NCI-H748 (cell line): ENCODE data around the gene C22orf23.
A peak's percentile ranks its signal among the peaks of the same experiment; 100 is the strongest.

Experiments used
- DNase-seq: peaks from one replicate; lab custom pipeline; 2025; ENCODE audit not compliant: unreplicated experiment; lab: John Stamatoyannopoulos, UW

The C22orf23 gene

DNA sequence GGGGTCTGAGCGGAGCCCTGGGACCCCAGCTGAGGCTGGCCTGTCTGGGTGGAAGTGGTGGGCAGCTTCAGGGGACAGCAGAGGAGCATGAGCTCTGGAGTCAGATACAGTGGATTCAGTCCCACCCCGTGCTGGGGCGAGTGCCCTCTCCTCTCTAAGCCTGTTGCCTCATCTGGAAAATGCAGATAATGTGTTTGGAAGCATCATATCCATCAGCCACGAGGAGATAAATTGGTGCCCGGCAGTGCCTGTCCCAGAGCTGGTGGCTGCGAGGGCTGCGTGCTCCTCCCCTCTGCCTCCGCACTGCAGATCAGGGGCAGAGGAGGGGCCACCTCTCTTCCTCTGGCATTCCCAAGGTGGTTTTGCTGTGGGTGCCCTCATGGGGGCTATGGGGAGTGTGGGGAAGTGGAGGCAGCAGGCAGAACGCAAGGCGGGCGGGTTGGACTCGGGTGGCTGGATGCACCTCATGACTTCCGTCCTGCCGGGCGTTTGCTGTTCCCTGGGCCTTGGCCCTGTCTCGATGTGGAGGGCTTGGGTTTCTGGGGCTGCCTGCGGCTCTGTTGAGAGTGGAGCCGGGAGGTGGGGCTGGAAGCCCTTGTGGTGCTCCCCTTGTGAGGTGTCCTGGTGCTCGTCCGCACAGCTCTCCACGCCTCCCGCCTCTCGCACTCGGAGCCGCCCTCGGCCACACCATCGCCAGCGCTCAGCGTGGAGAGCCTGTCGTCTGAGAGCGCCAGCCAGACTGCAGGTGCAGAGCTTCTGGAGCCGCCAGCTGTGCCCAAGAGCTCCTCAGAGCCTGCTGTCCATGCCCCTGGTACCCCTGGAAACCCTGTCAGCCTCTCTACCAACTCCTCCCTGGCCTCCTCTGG is 26.4 kb downstream of the C22orf23 start:
- DNase-seq, result no peak

DNA sequence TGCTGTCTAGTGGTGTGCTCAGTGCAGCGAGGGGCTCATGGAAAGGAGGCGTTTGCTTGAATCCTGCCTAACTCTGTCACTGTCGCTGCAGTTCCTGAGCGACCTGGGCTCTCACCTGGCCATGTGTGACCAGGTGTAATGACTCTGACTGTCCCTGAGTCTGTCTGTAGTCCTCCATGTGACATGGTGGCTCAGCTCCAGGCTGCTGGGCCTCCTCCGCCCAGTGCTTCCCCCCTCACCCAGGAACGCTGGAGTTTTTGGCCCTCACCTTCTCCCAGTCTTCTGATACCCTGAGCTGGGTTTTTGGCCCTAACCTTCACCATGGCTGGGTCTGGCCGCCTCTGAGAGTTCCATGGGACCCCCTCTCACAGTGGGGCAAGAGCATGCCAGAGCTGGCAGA is 27.0 kb downstream of the C22orf23 start:
- no peak for DNase-seq

DNA sequence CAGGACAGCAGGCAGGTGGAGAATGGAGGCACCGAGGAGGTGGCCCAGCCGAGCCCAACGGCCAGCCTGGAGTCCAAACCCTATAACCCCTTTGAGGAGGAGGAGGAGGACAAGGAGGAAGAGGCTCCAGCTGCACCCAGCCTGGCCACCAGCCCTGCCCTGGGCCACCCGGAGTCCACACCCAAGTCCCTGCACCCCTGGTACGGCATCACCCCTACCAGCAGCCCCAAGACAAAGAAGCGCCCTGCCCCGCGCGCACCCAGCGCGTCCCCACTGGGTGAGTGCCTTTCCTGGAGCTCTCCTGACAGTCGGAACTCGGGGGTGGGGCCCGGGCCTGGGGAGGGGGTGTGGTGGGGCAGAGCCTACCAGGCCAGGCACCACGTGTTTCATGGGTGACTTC is 27.6 kb downstream of the C22orf23 start:
- no peak for DNase-seq

DNA sequence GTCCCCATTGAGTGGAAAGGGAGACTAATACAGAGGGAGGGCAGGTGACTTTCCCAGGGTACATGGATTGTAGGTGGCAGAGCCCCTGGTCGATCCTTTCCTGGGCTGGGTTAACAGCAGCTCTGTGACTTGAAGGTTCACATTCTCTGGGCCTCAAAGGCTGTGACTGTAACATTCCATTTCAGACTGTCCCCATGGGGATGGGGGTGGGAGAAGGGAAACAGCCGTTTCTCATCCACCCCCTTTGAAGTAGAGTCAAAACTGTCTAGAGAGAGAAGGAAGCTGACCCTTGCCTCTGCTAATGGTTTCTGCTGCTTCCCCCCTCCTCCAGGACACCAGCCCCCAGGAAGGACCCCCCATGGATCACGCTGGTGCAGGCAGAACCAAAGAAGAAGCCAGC is 28.1 kb downstream of the C22orf23 start:
- DNase-seq, result no peak

DNA sequence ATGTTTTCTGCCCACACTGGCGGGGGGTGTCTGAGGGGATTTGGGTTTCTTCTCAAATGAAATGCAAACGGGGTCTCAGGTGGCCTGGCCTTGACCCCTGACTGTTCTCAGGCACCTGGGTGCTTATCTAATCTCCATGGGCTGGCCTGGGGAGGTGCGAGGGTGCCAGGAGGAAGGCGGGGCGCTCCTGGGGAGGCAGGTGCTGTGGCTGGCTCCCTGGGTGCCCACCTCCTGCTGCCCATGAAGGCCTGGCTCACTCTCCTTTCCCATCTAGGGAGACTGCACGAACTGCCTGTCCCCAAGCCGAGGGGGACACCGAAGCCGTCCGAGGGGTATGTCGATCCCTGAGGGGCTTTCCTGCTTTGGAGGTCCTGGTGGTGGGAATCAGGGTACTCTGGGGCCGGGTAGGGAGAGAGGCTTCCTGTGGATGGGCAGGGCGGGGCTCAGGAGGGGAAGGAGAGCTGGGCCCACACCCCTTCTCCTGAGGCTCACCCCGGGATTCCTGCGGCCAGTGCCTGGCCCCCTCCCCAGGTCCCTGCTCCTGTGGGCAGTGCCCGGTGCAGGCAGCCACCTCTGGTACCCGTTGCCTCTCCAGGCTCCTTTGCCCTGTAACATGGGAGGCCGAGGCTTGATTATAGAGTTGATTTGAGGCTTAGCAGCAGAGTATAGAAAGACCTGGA is 28.9 kb downstream of the C22orf23 start:
- no peak for DNase-seq

DNA sequence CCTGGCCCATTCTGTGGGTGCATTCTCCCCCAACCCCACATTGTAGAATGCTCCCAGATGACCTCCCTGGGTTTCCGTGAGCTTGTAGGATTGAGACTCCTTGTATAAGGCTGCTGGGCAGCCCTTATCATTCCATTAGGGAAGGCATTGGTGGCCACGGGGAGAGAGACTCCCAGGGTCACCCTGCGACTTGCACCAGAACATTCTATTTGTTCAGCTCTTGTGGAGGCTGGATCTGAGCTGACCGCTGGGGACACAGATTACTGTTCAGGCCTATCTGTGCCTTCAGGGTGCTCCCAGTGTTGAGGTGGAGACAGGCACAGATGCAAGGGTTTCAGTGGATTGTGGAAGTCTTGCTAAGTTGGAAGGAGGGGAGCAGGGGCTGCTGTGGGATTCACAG is 29.5 kb downstream of the C22orf23 start:
- no peak for DNase-seq

DNA sequence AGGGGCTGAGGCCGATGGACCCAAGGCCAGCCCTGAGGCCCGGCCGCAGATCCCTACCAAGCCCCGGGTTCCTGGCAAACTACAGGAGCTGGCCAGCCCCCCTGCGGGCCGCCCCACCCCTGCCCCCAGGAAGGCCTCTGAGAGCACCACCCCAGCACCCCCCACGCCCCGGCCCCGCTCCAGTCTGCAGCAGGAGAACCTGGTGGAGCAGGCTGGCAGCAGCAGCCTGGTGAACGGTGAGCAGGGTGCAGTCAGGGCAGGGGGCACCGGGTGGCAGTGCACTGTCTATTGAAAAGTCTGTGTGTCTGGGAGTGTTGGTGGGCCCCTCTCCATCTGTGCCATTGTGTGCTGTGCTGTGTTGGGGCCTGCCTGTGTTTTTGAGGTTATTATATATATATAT is 31.2 kb downstream of the C22orf23 start:
- DNase-seq, result no peak

DNA sequence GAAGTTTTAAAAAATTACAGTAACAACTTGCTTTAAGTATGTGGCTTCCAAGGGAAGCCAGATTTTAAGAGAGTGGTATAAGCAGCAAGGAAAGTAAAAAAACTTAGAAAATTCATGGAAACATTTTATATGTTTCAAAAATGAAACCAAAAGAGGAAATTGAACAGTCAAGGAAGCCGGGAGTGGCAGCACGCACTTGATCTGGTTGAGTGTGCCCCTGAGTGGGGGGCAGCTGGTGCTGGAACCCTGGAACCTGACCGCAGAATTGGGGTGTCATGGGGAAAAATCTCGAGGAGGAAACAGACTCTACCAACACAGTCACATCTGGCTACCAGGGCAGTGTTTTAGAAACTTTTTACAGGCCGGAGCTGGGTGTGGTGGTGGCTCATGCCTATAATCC is 33.3 kb downstream of the C22orf23 start:
- DNase-seq, result no peak

DNA sequence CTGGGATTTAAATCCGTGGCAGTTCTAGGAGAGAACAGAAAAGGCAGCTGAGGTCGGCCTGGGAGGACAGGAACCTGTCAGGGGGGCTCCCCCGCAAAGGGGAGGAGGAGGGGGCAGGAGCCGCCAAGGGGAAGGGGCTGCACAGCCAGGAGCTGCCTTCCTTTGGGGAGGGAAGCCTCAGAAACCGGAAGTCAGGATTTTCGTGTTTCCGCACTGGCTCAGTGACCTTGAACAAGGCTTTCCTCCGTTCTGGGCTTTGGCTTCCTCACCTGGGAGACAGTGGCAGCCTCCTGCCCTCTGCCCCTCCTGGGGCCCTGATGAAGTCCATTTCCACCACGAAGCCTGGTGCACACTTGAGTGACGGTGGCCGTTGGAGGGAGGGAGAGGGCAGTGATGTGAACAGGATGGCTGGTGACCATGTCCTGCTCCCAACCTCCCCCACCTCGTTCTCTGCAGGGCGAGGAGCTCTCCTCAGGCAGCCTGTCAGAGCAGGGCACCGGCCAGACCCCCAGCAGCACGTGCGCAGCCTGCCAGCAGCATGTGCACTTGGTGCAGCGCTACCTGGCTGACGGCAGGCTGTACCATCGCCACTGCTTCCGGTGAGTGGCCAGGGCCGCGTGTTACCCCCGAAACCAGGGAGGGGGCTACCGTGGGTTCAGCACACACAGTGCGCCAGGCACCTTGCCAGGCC is 34.7 kb downstream of the C22orf23 start:
- DNase-seq, result no peak

DNA sequence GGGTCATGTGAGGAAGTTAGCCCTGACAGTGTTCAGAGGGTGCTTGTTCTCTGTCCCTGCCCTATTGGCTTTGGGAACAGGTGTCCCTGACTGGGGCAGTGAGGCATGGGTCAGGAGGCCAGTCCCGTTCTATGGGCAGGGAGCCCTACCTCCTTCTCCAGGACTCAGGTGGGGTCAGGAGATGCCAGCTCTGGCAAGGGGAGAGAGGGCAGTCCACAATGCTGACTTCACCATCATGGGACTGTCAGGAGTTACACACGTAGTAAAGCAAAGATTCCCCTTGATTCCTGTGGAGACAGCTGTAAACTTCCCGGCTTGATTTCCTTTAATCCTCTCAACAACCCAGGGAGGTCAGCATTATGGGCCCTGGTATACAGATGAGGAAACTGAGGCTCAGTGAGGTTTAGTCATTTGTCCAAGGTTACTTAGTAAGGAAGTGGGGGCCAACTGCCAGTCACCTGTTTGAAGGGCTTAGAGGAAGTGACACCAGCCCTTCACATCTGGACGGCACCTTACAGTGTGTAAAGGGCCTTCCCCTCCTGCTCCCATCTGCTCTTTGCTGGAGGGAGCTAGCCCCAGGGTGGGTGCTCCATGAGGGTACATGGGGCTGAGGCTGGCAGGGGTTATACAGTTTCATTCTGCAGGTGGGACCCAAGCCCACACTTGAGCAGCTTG is 35.4 kb downstream of the C22orf23 start:
- no peak for DNase-seq

DNA sequence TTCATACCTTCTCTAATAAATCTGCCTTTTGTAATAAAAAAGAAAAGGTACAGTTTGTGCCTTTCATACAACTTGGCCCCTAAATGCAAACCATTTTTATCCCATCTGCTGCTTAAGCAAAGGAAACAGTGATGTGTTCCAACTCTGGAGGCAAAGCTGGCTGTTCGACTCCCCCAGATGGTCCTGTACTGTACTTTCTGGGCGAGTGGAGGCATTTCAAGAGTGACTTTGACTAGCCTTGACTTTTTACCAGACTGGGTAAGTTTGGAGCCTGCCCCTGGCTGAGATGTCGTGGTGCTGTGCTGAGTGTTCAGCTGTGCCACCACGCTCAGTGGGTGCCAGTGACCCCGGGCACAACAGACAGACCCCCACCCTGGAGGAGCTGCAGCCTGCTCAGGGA is 37.1 kb downstream of the C22orf23 start:
- no peak for DNase-seq

DNA sequence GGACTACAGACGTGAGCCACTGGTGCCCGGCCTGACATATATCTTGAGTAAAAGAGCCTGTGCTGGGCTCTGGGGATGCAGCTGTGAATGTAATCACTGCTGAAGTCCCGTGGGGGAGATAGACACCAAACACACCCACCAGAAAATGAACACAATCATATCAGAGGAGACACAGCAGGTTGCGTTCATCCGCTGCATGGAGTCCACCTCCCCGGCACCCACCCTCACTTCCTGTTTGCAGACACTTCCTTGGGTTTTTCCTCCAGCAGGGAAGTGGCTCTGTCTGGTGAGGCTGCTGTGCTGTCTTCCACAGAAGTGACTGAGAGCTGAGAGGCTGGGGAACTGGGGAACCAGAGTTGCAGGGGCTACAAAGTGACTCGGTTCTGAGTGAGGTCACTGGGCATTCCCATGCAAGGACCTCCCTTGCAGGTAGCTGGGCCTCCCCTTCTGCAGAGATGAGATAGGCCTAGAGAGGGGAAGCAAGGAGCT is 40.1 kb downstream of the C22orf23 start:
- no peak for DNase-seq

DNA sequence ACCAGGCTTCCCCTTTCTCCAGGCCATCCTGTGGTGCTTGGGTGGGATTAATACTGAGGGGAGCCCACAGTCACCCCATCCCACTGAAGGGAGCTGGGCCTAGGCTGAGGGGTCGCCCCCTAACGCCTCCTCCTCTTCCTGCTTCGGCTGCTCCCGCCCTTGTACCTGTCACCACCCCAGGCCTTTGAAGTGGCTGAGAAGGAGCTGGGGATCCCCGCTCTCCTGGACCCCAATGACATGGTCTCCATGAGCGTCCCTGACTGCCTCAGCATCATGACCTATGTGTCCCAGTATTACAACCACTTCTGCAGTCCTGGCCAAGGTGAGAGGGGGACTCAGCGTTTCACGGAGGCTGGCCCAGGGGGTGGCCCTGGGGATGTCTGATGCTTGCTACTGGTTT is 41.2 kb downstream of the C22orf23 start:
- no peak for DNase-seq

DNA sequence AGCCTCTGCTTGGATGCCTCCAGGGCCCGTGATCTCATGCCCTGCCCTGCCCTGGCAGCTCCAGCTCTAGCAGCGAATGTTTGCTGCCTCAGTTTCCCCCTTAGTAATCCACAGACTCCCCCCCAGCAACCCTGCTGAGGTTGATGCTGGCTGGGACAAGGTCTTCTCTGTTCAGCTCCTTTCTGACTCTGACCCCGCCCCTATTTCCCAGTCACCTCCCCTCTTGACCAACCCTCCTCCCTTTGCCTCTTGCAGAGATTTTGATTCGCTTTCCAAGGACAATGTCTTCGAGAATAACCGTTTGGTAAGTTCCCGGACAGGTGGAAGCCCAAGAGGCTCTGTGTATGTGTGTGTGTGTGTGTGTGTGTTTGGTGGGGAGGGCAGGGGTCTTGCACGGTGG is 41.7 kb downstream of the C22orf23 start:
- DNase-seq, result no peak

DNA sequence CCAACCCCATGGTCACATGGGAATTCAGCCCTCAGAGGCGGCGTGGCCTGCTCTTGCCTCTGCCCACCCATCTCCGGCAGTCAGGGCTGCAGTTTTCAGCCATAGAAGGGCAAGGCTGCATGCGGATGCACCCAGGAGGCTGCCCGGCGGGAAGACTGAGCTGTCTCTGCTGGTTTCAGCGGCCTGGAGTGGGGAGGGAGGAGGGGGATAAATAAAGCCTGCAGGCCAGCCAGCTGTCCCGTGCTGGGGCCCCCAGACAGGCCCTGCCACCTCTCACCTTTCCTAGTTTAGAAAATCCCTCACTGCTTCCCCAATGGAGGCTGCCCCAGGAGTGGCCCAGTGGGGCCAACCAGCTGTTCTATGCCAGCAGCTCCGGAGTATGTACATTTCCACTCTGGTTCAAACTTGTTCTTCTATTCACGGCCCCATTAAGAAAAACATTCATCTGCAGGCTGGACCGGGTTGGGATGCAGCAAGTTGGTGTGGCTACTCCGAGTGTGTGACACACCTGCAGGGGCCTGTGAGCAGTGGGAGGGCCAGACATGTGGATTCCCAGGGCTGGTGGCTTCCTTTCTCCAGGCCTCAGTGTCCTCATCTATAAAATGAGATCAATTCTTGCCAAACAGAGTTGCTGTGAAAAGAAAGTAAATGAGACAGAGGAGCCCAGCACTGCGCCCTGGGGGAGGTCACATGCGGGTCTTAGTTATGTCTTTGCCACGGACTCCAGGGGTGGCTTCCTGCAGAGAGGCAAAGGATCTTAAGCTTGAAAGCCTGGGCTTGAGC is 42.3 kb downstream of the C22orf23 start:
- DNase-seq, result peak; percentile 2

DNA sequence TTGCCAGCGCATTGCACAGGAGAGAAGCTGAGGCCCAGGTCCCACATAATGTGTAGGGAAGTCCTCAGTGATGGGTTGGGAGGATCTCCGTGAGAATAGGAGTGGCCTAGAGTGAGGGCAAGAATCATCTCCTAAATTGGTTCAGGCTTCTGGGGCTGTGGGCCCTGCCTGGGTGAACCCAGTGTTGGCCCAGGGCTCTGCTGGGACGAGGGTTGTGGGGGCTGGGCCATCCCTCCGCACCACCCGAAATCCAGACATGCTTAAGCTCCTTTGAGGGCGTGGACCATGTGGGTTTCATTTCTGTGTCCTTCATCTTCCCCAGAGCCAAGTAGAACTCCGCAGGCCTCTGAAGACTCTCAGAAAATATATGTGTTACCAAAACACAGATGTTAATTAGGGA is 43.6 kb downstream of the C22orf23 start:
- no peak for DNase-seq

DNA sequence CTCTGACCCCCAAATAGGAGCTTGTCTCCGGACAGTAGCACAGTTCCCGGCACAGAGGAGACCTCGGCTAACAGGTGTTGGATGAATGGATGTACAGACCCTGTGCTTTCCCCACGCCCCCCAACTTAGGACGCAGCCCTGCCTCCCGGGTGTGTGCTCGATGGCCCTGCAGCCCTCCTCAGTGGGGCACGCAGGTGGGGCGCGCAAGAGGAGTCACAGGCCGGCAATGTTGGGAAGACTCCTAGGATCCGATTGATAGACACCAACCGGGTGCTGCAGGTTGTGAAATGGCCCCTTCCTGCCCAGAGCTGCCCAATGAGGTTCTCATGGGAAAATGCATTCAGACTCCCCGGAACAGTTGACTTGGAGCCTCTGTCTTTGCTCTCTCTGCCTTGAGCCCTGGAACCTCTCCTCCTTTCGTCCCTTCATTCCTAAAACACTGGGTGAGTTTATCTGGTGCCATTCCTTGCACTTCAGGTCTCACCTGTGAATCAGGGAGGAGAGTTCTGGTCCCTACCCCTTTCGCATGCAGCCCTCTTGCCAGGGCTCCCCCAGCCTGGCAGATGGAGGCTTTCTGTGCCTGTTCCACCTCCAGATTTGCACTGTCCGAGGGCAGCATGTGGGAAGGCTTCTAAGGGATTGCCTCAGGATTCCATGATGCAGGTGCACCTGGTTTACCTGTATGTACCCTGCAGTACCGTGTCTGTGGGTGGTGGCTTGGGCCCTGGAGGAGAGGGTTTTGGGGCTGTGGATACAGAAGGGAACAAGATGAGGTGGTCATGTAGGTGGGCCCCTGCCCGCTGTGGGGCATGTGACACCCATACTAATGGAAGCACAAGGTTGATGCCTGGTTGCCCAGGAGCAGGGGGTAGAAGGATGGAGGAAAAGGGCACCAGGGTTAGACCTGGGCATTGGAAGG is 46.1 kb downstream of the C22orf23 start:
- no peak for DNase-seq

DNA sequence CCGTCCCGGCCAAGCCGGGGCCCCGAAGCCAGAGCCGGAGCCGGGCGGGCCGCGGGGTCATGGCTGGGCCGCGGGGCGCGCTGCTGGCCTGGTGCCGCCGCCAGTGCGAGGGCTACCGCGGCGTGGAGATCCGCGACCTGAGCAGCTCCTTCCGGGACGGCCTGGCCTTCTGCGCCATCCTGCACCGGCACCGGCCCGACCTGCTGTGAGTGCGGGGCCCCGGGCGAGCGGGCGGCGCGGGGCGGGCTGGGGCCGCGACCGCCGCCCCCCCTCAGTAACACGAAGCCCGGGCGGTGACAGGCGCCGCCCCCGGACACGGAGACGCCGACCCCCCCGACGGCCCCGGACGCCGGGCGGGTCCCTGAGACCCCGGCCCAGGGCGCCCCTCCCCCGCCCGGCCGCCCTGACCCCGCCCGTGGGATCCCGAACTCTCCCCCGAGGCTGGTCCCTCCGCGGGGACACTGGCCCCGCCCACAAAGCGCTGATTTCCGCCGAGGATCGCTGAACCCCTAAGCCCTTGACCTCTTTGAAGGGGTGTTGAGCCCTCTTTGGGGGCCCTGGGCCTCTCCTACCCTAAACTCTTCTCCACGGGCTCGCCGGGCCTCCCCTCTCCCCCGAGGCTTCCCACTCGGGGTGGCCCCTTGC is 46.9 kb downstream of the C22orf23 start:
- DNase-seq, result no peak
